Peyer's patch (tissue), 4 donors: Measurements from ENCODE around the gene EFNA1. TPM values are rescaled to one million over a fixed set of nuclear protein-coding genes. Genes with fewer than 3 reads are reported as not detected.

Source experiments
- DNase-seq, 3 donors: peaks; one replicate each; pipeline ENCODE4 v3.0.0-alpha.2; 2017 to 2019
- H3K27ac ChIP-seq, 4 donors: fragments of 200-600 bp; sonication (generic); one replicate each; pipeline ENCODE4 v1.5.1; 2016 to 2019
- H3K27me3 ChIP-seq, 2 donors: fragments of 200-600 bp; sonication (generic); one replicate each; pipeline ENCODE4 v1.5.1; 2019
- H3K36me3 ChIP-seq, 3 donors: fragments of 200-600 bp; sonication (generic); one replicate each; pipeline ENCODE4 v1.5.1; 2016 to 2019
- H3K4me1 ChIP-seq, 4 donors: fragments of 200-600 bp; sonication (generic); one replicate each; pipeline ENCODE4 v1.5.1; 2016 to 2019
- H3K4me3 ChIP-seq, 4 donors: fragments of 200-600 bp; sonication (generic); 1 replicate in 3 of 4; 2 replicates in 1 of 4; pipeline ENCODE4 v1.5.1; 2016 to 2019; ENCODE audit warnings: mild to moderate bottlenecking in 1 of 4
- H3K9me3 ChIP-seq, 4 donors: fragments of 200-600 bp; sonication (generic); one replicate each; pipeline ENCODE4 v1.5.1; 2016 to 2019; ENCODE audit warnings: mild to moderate bottlenecking in 1 of 4
- POLR2A ChIP-seq, 2 donors: fragments of 450-650 bp; IDR thresholded peaks; one replicate each; pipeline ENCODE4 v1.5.1; 2017; ENCODE audit warnings: antibody characterized with exemption in 2 of 2, mild to moderate bottlenecking in 2 of 2, moderate library complexity in 2 of 2
- total RNA-seq, 4 donors: library from RNA; depleted of rRNA; stranded (reverse); fragments of >200 nt; gene quantifications; one replicate each; pipeline ENCODE4 v1.1.0, GENCODE V29; 2016
- TF ChIP-seq, protein P1 (sequence below), 6 experiments: fragments of 450-650 bp in 4 of 6; fragments of 200-600 bp in 2 of 6; sonication (generic) in 1 of 6; IDR thresholded peaks; one replicate each; pipeline ENCODE4 v1.5.1; 2017 to 2019; ENCODE audit warnings: antibody characterized with exemption in 6 of 6, mild to moderate bottlenecking in 3 of 6, moderate library complexity in 1 of 6

EFNA1 gene
- total RNA-seq, 4 donors from 2014 or later, result 13.2 to 166 (median 145) TPM

DNA sequence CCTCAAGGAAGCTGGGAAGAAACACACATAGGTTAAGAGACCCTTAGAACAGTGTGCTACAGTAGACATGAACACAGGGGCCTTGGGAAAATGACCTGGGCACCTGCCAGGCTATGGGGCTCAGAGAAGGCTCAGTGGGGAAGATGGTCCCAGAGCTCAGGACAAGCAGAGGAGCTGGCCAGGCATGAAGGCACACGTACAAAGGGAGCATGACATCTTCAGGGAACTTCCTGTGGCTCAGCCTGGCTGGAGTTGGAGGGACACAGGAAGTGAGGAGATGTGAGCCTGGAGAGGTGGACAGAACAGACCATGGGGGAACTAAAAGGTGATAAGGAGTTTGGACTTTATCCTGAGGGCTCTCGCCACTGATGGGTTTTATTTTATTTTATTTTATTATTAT lies 4.2 kb downstream of the EFNA1 start:
- H3K36me3 ChIP-seq, result peaks cover 0 to 34% (median 0%) of the 10 kb centered on the region in 3 donors
- no peaks in the 10 kb centered on the region for H3K9me3 ChIP-seq
- no peak for TF ChIP-seq POLR2A (IDR thresholded peaks at IDR 0.05)
- TF ChIP-seq, protein P1, sequence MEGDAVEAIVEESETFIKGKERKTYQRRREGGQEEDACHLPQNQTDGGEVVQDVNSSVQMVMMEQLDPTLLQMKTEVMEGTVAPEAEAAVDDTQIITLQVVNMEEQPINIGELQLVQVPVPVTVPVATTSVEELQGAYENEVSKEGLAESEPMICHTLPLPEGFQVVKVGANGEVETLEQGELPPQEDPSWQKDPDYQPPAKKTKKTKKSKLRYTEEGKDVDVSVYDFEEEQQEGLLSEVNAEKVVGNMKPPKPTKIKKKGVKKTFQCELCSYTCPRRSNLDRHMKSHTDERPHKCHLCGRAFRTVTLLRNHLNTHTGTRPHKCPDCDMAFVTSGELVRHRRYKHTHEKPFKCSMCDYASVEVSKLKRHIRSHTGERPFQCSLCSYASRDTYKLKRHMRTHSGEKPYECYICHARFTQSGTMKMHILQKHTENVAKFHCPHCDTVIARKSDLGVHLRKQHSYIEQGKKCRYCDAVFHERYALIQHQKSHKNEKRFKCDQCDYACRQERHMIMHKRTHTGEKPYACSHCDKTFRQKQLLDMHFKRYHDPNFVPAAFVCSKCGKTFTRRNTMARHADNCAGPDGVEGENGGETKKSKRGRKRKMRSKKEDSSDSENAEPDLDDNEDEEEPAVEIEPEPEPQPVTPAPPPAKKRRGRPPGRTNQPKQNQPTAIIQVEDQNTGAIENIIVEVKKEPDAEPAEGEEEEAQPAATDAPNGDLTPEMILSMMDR (IDR thresholded peaks at IDR 0.05), result no peak
- DNase-seq, result no peak
- H3K27ac ChIP-seq, result peak overlapping the region in 3 of 4 donors; percentile 51 to 98 (median 98)
- peaks cover 0 to 30% (median 20%) of the 10 kb centered on the region in 4 donors for H3K4me1 ChIP-seq
- peak overlapping the region in 2 of 4 donors; percentile 6 to 63 for H3K4me3 ChIP-seq
- no peaks in the 10 kb centered on the region for H3K27me3 ChIP-seq

DNA sequence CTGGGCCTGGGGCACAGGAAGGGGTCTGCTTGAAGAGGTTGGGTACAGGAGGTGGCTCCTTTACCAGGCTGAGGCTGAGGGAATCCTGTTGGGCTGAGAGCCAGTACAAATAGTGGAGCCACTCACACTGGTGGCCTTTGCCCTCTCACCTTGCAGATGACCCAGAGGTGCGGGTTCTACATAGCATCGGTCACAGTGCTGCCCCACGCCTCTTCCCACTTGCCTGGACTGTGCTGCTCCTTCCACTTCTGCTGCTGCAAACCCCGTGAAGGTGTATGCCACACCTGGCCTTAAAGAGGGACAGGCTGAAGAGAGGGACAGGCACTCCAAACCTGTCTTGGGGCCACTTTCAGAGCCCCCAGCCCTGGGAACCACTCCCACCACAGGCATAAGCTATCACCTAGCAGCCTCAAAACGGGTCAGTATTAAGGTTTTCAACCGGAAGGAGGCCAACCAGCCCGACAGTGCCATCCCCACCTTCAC lies 6.2 kb downstream of the EFNA1 start:
- H3K27ac ChIP-seq, result peak overlapping the region in 3 of 4 donors; percentile 97 to 98 (median 98)
- DNase-seq, result peak in 2 of 3 donors; percentile 62 to 66
- H3K4me1 ChIP-seq, result peaks cover 0 to 49% (median 13%) of the 10 kb centered on the region in 4 donors
- peaks cover 0 to 38% (median 0%) of the 10 kb centered on the region in 3 donors for H3K36me3 ChIP-seq
- peak in 1 of 2 donors; percentile 8 for TF ChIP-seq POLR2A (IDR thresholded peaks at IDR 0.05)
- TF ChIP-seq, protein P1 (IDR thresholded peaks at IDR 0.05), result no peak
- H3K27me3 ChIP-seq, result no peaks in the 10 kb centered on the region
- peak overlapping the region in 1 of 4 donors; percentile 63 for H3K4me3 ChIP-seq
- no peaks in the 10 kb centered on the region for H3K9me3 ChIP-seq

DNA sequence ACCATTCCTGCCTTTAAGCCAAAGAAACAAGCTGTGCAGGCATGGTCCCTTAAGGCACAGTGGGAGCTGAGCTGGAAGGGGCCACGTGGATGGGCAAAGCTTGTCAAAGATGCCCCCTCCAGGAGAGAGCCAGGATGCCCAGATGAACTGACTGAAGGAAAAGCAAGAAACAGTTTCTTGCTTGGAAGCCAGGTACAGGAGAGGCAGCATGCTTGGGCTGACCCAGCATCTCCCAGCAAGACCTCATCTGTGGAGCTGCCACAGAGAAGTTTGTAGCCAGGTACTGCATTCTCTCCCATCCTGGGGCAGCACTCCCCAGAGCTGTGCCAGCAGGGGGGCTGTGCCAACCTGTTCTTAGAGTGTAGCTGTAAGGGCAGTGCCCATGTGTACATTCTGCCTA lies 6.6 kb downstream of the EFNA1 start:
- H3K27ac ChIP-seq, result peak overlapping the region in 3 of 4 donors; percentile 97 to 98 (median 98)
- H3K36me3 ChIP-seq, result peaks cover 0 to 38% (median 0%) of the 10 kb centered on the region in 3 donors
- peaks cover 0 to 50% (median 13%) of the 10 kb centered on the region in 4 donors for H3K4me1 ChIP-seq
- H3K4me3 ChIP-seq, result peak overlapping the region in 2 of 4 donors; percentile 63 to 87
- H3K9me3 ChIP-seq, result no peaks in the 10 kb centered on the region
- TF ChIP-seq, protein P1 (IDR thresholded peaks at IDR 0.05), result no peak
- no peak for TF ChIP-seq POLR2A (IDR thresholded peaks at IDR 0.05)
- peak in 1 of 3 donors; percentile 54 for DNase-seq
- no peaks in the 10 kb centered on the region for H3K27me3 ChIP-seq

DNA sequence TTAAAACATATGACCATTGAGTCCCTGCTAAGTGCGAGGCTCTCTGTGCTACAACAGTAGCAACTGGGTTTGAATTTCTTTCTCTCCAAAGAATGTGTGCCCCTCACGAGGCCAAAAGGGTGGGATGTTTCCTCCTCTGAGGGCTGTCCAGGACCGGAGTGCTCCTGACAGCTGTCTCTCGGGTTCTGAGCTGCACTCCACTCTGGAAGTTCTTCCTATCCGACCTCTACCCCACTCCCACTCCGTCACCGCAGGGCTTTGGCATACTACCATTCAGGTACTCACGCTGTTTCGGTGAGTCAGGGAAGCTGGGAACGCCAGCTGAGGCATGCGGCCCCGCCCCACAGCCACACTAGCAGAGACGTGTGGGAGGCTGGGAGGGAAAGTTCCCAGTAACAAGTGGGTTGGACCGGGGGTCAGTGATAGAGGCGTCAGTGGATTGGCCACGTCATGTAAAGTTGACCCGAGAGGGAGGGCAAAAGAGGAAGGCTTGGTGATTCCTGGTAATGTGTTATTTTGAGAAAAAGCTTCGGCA lies 7.3 kb downstream of the EFNA1 start:
- DNase-seq, result peak; percentile 56 to 95 (median 93)
- Histone ChIP-seq H3K27ac (peak overlapping the region; percentile 92 to 98 (median 98)), H3K9me3 (no peaks in the 10 kb centered on the region), H3K36me3 (peaks cover 0 to 38% (median 0%) of the 10 kb centered on the region in 3 donors), H3K27me3 (no peaks in the 10 kb centered on the region), H3K4me3 (peak overlapping the region; percentile 63 to 87 (median 73)), H3K4me1 (peaks cover 0 to 51% (median 13%) of the 10 kb centered on the region in 4 donors)
- TF ChIP-seq POLR2A (IDR thresholded peaks at IDR 0.05), result peak; percentile 39 to 85
- TF ChIP-seq, protein P1 (IDR thresholded peaks at IDR 0.05), result no peak

DNA sequence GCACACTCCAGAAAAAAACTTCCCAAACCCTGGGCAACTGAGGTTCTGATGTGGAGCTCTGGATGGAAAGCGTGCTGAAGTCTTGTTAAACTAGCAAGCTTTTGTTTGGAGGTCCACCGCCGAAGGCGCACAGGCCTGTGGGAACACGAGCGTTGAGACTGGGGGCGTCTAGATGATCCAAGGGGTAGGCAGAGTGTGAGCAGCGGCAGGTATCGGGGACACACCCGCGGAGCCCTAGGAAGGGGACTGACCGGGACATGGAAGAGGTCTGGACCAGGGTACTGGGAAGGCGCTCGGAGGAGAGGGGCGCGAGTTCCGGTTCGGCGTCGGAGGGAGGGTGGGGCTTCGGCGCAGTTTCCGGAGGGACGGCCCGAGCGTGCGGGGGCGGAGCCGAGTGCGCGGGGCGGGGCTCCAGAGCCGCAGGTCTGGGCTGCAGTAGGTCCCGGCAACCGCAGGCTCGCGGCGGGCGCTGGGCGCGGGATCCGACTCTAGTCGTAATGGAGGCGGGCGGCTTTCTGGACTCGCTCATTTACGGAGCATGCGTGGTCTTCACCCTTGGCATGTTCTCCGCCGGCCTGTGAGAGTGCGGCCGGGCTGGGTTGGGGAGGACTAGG lies 7.8 kb downstream of the EFNA1 start, which contains the start of gene SLC50A1:
TSS of gene SLC50A1 (plus strand) at position 438 of the 614 bp plus-strand sequence. CDS start at position 498, 60 bp downstream.
- DNase-seq, result peak; percentile 89 to 97 (median 97)
- peaks cover 0 to 53% (median 13%) of the 10 kb centered on the region in 4 donors for H3K4me1 ChIP-seq
- H3K4me3 ChIP-seq, result peak within 1 kb of the TSS; percentile 63 to 87 (median 73)
- no peaks in the 10 kb centered on the region for H3K9me3 ChIP-seq
- H3K27me3 ChIP-seq, result no peaks in the 10 kb centered on the region
- H3K36me3 ChIP-seq, result peaks cover 0 to 38% (median 0%) of the 10 kb centered on the region in 3 donors
- TF ChIP-seq POLR2A (IDR thresholded peaks at IDR 0.05), result peak; percentile 94 to 99
- TF ChIP-seq, protein P1 (IDR thresholded peaks at IDR 0.05), result peak in 5 of 6 experiments; percentile 23 to 70 (median 68)
- H3K27ac ChIP-seq, result peak within 1 kb of the TSS; percentile 92 to 98 (median 98)
